ENCODE measurements around the gene LPCAT2.

LPCAT2 gene

GRCh38 chr16:55489956-55490265, 19.0 kb upstream of the LPCAT2 start:
- DNase-seq (ENCODE audit: low spot score): no peak
- H3K27ac ChIP-seq: no peak overlapping the region
- ChIA-PET POLR2A (ENCODE audit: low non-redundant PET) (interaction anchor here (0.6 kb wide), 1 partner anchor 10 kb away, joined by 4 read pairs; no protein-coding TSS in a partner anchor), CTCF (interaction anchor here (0.7 kb wide), 1 partner anchor 212 kb away, joined by 3 read pairs; no protein-coding TSS in a partner anchor)
- TF ChIP-seq CTCF (conservative IDR thresholded peaks at IDR 0.05; ENCODE audit: low read depth): no peak

- no peak for DNase-seq (ENCODE audit: low spot score)
- ChIA-PET POLR2A (ENCODE audit: low non-redundant PET) (interaction anchor here (0.6 kb wide), 1 partner anchor 10 kb away, joined by 4 read pairs; no protein-coding TSS in a partner anchor), CTCF (interaction anchor here (0.7 kb wide), 1 partner anchor 211 kb away, joined by 3 read pairs; no protein-coding TSS in a partner anchor)
- TF ChIP-seq CTCF (conservative IDR thresholded peaks at IDR 0.05; ENCODE audit: low read depth): no peak
- no peak overlapping the region for H3K27ac ChIP-seq
Observed at GRCh38 chr16:55490301-55490700, 18.6 kb upstream of the LPCAT2 start.

GRCh38 chr16:55491691-55492090, 17.2 kb upstream of the LPCAT2 start:
- no peak overlapping the region for H3K27ac ChIP-seq
- no peak for DNase-seq (ENCODE audit: low spot score)
- TF ChIP-seq CTCF (conservative IDR thresholded peaks at IDR 0.05; ENCODE audit: low read depth): no peak
- POLR2A ChIA-PET (ENCODE audit: low non-redundant PET): no interaction called here
- CTCF ChIA-PET: no interaction called here

GRCh38 chr16:55492756-55493380, 16.0 kb upstream of the LPCAT2 start:
- ChIA-PET POLR2A (ENCODE audit: low non-redundant PET) (no interaction called here), CTCF (interaction anchor here (1.3 kb wide), 1 partner anchor 28 kb away, joined by 7 read pairs; no protein-coding TSS in a partner anchor)
- TF ChIP-seq CTCF (conservative IDR thresholded peaks at IDR 0.05; ENCODE audit: low read depth): no peak
- H3K27ac ChIP-seq: no peak overlapping the region
- no peak for DNase-seq (ENCODE audit: low spot score)

GRCh38 chr16:55494994-55495421, 13.9 kb upstream of the LPCAT2 start:
- DNase-seq (ENCODE audit: low spot score): peak; percentile 60
- CTCF ChIA-PET: interaction anchor here (1.2 to 1.4 kb wide), 2 partner anchors 30 to 208 kb away, joined by 3 to 6 read pairs; no protein-coding TSS in a partner anchor
- POLR2A ChIA-PET (ENCODE audit: low non-redundant PET): no interaction called here
- TF ChIP-seq CTCF (conservative IDR thresholded peaks at IDR 0.05; ENCODE audit: low read depth): no peak; the same call in 1 of the 2 replicates
- no peak overlapping the region for H3K27ac ChIP-seq

- peak; percentile 37 for DNase-seq (ENCODE audit: low spot score)
- TF ChIP-seq CTCF (conservative IDR thresholded peaks at IDR 0.05; ENCODE audit: low read depth): no peak
- ChIA-PET CTCF (interaction anchor here (1.2 to 1.4 kb wide), 2 partner anchors 31 to 207 kb away, joined by 3 to 6 read pairs; no protein-coding TSS in a partner anchor), POLR2A (ENCODE audit: low non-redundant PET) (no interaction called here)
- H3K27ac ChIP-seq: no peak overlapping the region
Observed at GRCh38 chr16:55495616-55496289, 13.1 kb upstream of the LPCAT2 start.
